ENCODE results near the gene EIF4G1. TPM values are rescaled to one million over a fixed set of nuclear protein-coding genes. Genes with fewer than 3 reads are reported as not detected.

Gene EIF4G1
- total RNA-seq, 1 experiment from 2014 or later, result 496 TPM

- ATAC-seq, result peak; percentile 80
- RAD21 ChIA-PET (ENCODE audit: low non-redundant PET in 1 of 2, low total read pairs in 2 of 2, uncharacterized antibody in 2 of 2, unreplicated experiment in 2 of 2), result interaction anchor here in 1 of 2 experiments (0.6 kb wide), 1 partner anchor 9 kb away, joined by 3 read pairs; no protein-coding TSS in a partner anchor
- H3K79me2 ChIP-seq (ENCODE audit: insufficient read depth, low read length), result peaks cover 47% of the 10 kb centered on the region
- POLR2A ChIA-PET, result interaction anchor here (0.6 to 2.6 kb wide), 10 partner anchors 9 to 522 kb away, joined by 3 to 13 read pairs (median 4); no protein-coding TSS in a partner anchor
- H3K4me3 ChIP-seq (replicated peaks in 1 of 2; ENCODE audit: low read depth in 1 of 2, low read length in 2 of 2), result peak overlapping the region; percentile 95 to 96
- intact Hi-C loops (cut with micrococcal nuclease), result loop anchor here (2.0 kb wide), 2 partner anchors 48 to 182 kb away; partner anchors contain the start of gene EIF4G1
- peak in 2 of 3 experiments; percentile 47 to 53; a peak in 4 of 6 replicates for TF ChIP-seq CTCF (IDR thresholded peaks at IDR 0.05 in 2 of 3, conservative IDR thresholded peaks at IDR 0.05 in 1 of 3; ENCODE audit: borderline replicate concordance in 1 of 3, insufficient read depth in 1 of 3, low read depth in 2 of 3, low read length in 2 of 3)
- peak; percentile 95 for TF ChIP-seq POLR2AphosphoS5 (IDR thresholded peaks at IDR 0.05; ENCODE audit: low read depth, low read length)
- TF ChIP-seq YY1 (IDR thresholded peaks at IDR 0.05; ENCODE audit: extremely low read depth, insufficient replicate concordance, low read depth, low read length), result peak; percentile 49
- peak; percentile 89 for TF ChIP-seq POLR2A (IDR thresholded peaks at IDR 0.05; ENCODE audit: borderline replicate concordance, extremely low read depth, insufficient read depth, insufficient read length)
- TF ChIP-seq, protein P1, sequence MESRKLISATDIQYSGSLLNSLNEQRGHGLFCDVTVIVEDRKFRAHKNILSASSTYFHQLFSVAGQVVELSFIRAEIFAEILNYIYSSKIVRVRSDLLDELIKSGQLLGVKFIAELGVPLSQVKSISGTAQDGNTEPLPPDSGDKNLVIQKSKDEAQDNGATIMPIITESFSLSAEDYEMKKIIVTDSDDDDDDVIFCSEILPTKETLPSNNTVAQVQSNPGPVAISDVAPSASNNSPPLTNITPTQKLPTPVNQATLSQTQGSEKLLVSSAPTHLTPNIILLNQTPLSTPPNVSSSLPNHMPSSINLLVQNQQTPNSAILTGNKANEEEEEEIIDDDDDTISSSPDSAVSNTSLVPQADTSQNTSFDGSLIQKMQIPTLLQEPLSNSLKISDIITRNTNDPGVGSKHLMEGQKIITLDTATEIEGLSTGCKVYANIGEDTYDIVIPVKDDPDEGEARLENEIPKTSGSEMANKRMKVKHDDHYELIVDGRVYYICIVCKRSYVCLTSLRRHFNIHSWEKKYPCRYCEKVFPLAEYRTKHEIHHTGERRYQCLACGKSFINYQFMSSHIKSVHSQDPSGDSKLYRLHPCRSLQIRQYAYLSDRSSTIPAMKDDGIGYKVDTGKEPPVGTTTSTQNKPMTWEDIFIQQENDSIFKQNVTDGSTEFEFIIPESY (IDR thresholded peaks at IDR 0.05; ENCODE audit: extremely low read depth, insufficient replicate concordance, low read length), result peak; percentile 77
- TF ChIP-seq TCF7L2 (IDR thresholded peaks at IDR 0.05; ENCODE audit: borderline replicate concordance, extremely low read depth, insufficient read depth, insufficient read length), result no peak
- TF ChIP-seq ZFX (IDR thresholded peaks at IDR 0.05), result peak; percentile 79
- TF ChIP-seq ATF3 (IDR thresholded peaks at IDR 0.05), result no peak
- no peaks in the 10 kb centered on the region for H3K27me3 ChIP-seq (ENCODE audit: insufficient read depth, low read length)
- peaks cover 9 to 25% of the 10 kb centered on the region in 2 experiments for H3K4me1 ChIP-seq (ENCODE audit: control insufficient read depth in 1 of 2, insufficient read depth in 2 of 2, low read length in 2 of 2)
- H2AFZ ChIP-seq (ENCODE audit: low read depth, low read length, poor library complexity, severe bottlenecking), result no peak overlapping the region
- CTCF ChIA-PET, result interaction anchor here (0.5 to 1.5 kb wide), 5 partner anchors 9 to 182 kb away, joined by 3 to 7 read pairs (median 3); no protein-coding TSS in a partner anchor
- H4K20me1 ChIP-seq (ENCODE audit: insufficient read depth), result no peaks in the 10 kb centered on the region
- no TSS peak for BruUV-seq (replicated peaks)
- H3K4me2 ChIP-seq (ENCODE audit: low read length), result peak overlapping the region; percentile 99
- H3K9me2 ChIP-seq (ENCODE audit: insufficient read depth), result no peaks in the 10 kb centered on the region
- peak; percentile 98 for DNase-seq (ENCODE audit: low read depth, low spot score)
- H3K9ac ChIP-seq (ENCODE audit: low read length), result peak overlapping the region; percentile 99
- peak overlapping the region; percentile 96 for H3K27ac ChIP-seq (ENCODE audit: low read depth, low read length)
- H3K9me3 ChIP-seq (ENCODE audit: control insufficient read depth in 1 of 2, insufficient read depth in 1 of 2, low read depth in 1 of 2, low read length in 2 of 2), result no peaks in the 10 kb centered on the region
- peaks cover 21 to 26% of the 10 kb centered on the region in 2 experiments; a peak in 3 of 4 replicates for H3K36me3 ChIP-seq (ENCODE audit: control insufficient read depth in 1 of 2, insufficient read depth in 2 of 2, low read length in 2 of 2)
Measured at GRCh38 chr3:184362668-184363546, 48.5 kb downstream of the EIF4G1 start.

Measured in HCT116 (cell line).